Neutrophil (primary cell): ENCODE results near the gene DMWD.

ENCODE experiments used
- H3K27ac ChIP-seq: fragments of 200-600 bp; sonication (generic); 2 replicates; pipeline ENCODE4 v1.5.1; 2016; ENCODE audit warnings: mild to moderate bottlenecking, moderate library complexity
- H3K27me3 ChIP-seq: fragments of 200-600 bp; sonication (generic); 2 replicates; pipeline ENCODE4 v1.6.0; 2016; ENCODE audit warnings: mild to moderate bottlenecking
- H3K36me3 ChIP-seq: fragments of 200-600 bp; sonication (generic); 2 replicates; pipeline ENCODE4 v1.5.1; 2017
- H3K4me1 ChIP-seq, 2 experiments: fragments of 200-600 bp in 1 of 2; sonication (generic) in 1 of 2; 1 replicate in 1 of 2; 2 replicates in 1 of 2; pipeline versions ENCODE4 v1.5.1 to v1.6.1; 2013 to 2016; ENCODE audit warnings: low read depth in 1 of 2, low read length in 1 of 2, mild to moderate bottlenecking in 1 of 2, moderate library complexity in 1 of 2; ENCODE audit not compliant: control insufficient read depth in 1 of 2, insufficient read depth in 1 of 2
- H3K4me3 ChIP-seq, 2 experiments: fragments of 200-600 bp in 1 of 2; sonication (generic) in 1 of 2; 1 replicate in 1 of 2; 2 replicates in 1 of 2; pipeline ENCODE4 v1.5.1; 2013 to 2016; ENCODE audit warnings: low read depth in 1 of 2, low read length in 1 of 2, mild to moderate bottlenecking in 1 of 2, moderate library complexity in 1 of 2
- H3K9me3 ChIP-seq: fragments of 200-600 bp; sonication (generic); 2 replicates; pipeline ENCODE4 v1.5.1; 2016
- TF ChIP-seq, protein P1 (sequence below): fragments of 200-600 bp; sonication (generic); IDR thresholded peaks from 2 replicates; pipeline ENCODE4 v1.5.1; 2016; ENCODE audit warnings: antibody characterized with exemption

The DMWD gene

DNA sequence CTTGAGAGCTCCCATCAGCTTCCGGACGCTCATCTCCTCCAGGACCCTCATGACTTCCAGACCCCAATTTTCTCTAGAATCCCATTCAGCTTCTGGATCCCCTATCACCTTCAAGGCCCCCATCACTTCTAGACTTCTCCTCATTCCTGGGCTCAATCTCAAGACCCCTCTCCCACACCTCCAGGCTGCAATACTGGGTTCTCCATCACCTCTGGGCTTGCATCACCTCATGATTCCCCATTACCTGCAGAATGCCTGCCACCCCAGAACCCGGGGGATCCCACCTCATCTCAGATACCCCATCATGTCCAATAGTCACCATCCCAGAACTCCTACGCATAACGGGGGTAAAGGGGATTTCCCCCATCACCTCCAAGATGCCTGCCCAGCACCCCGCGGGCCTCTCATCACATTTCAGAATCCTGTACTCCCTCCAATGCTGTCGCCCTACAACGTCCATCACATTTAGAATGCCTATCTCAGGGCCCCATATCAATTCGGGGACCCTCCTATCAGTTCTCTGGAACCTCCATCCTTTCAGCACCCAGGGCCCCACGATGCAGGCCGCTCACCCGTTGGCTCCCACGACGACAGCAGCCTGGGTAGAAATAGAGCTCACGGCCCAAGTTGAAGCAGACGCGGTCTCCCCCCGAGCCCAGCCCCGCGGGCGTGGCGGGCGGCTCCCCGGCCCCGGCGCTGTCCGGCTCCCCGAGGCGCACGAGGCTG lies 738 bp downstream of the DMWD start:
- Histone ChIP-seq H3K27me3 (peaks cover 89% of the 10 kb centered on the region), H3K4me3 (peak overlapping the region; percentile 32 to 57), H3K4me1 (peaks cover 21 to 33% of the 10 kb centered on the region in 2 experiments), H3K36me3 (no peaks in the 10 kb centered on the region), H3K9me3 (no peaks in the 10 kb centered on the region), H3K27ac (peak overlapping the region; percentile 45)
- TF ChIP-seq, protein P1, sequence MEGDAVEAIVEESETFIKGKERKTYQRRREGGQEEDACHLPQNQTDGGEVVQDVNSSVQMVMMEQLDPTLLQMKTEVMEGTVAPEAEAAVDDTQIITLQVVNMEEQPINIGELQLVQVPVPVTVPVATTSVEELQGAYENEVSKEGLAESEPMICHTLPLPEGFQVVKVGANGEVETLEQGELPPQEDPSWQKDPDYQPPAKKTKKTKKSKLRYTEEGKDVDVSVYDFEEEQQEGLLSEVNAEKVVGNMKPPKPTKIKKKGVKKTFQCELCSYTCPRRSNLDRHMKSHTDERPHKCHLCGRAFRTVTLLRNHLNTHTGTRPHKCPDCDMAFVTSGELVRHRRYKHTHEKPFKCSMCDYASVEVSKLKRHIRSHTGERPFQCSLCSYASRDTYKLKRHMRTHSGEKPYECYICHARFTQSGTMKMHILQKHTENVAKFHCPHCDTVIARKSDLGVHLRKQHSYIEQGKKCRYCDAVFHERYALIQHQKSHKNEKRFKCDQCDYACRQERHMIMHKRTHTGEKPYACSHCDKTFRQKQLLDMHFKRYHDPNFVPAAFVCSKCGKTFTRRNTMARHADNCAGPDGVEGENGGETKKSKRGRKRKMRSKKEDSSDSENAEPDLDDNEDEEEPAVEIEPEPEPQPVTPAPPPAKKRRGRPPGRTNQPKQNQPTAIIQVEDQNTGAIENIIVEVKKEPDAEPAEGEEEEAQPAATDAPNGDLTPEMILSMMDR: no peak

GRCh38 chr19:45790942-45791341 lies 1.7 kb downstream of the DMWD start:
- peaks cover 21 to 33% of the 10 kb centered on the region in 2 experiments for H3K4me1 ChIP-seq
- peak overlapping the region; percentile 32 to 57 for H3K4me3 ChIP-seq
- peaks cover 89% of the 10 kb centered on the region for H3K27me3 ChIP-seq
- TF ChIP-seq, protein P1: no peak
- no peaks in the 10 kb centered on the region for H3K9me3 ChIP-seq
- no peak overlapping the region for H3K27ac ChIP-seq
- peaks cover 6% of the 10 kb centered on the region for H3K36me3 ChIP-seq

DNA sequence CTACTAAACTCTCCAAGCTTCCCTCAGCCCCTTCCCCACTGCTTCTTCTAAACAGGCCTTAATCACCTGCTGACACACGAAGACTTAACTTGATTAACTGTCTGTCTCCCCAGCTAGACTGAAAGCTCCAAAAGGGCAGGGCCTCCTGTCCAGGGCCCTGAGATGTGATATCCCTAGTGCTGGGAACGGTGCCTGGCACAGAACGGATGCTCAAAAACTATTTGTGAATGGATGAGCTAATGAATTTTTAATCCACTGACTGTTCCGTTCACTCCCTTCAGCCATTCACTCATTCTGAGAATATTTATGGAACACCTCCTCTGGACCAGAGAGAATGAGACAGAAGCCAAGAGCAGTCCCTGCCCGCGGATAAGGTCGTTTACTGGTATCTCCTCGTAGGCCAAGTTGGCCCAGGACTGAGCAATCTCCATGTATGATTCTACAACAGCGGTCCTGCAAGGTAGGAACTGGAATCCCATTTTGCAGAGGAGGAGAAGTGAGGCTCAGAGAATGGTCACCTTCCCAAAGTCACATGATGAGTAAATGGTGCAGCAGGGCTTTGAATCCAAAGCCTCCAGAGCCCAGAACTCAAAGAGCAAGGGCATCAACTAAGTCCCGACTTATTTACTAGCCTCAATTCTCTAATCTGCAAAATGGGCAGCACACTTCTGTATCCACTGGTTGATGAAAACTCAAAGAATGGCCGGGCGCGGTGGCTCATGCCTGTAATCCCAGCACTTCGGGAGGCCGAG lies 3.4 kb downstream of the DMWD start:
- TF ChIP-seq, protein P1: no peak
- Histone ChIP-seq H3K27ac (no peak overlapping the region), H3K27me3 (peaks cover 89% of the 10 kb centered on the region), H3K4me3 (no peak overlapping the region), H3K9me3 (no peaks in the 10 kb centered on the region), H3K4me1 (peaks cover 21 to 33% of the 10 kb centered on the region in 2 experiments), H3K36me3 (peaks cover 12% of the 10 kb centered on the region)

GRCh38 chr19:45786533-45786894 lies 6.1 kb downstream of the DMWD start:
- Histone ChIP-seq H3K4me1 (peaks cover 14 to 16% of the 10 kb centered on the region in 2 experiments), H3K9me3 (no peaks in the 10 kb centered on the region), H3K27ac (no peak overlapping the region), H3K4me3 (no peak overlapping the region), H3K36me3 (peaks cover 12% of the 10 kb centered on the region), H3K27me3 (peaks cover 89% of the 10 kb centered on the region)
- TF ChIP-seq, protein P1: no peak

DNA sequence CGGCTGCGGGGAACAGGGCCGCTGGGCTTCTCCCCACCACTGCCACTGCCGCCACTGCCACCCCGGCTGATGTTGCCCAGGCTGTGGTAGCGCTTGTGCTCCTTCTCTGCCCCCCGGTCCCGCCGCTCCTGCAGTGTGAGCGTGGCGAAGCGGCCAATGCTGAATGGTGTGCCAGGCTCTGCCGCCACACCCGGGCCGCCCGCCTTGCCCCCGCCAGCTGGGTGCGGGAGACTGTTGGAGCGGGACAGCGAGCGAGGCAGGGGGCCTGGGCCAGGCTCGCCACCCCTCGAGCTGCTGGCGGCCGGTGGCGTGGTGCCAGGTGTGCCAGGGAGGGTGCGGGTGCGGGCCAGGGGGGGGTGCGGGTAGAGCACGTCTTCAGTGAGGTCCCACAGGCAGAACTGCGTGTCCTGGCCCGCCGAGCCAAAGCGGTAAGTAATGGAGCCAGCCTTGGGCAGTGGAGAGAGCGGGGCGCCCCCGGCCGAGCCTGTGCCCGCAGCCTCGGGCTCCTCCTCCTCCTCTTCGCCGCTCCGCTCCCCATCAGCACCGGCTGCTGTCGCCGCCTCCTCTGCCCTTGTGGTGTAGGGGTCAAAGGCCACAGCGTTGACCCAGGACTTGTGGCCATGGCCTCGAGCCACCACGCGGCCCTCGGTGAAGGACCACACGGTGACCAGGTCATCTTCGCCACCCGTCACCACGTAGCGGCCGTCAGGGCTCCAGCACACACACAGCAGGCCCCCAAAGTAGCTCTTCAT lies 6.7 kb downstream of the DMWD start:
- peaks cover 12% of the 10 kb centered on the region for H3K36me3 ChIP-seq
- no peaks in the 10 kb centered on the region for H3K9me3 ChIP-seq
- TF ChIP-seq, protein P1: no peak
- peaks cover 8 to 10% of the 10 kb centered on the region in 2 experiments for H3K4me1 ChIP-seq
- H3K27ac ChIP-seq: no peak overlapping the region
- no peak overlapping the region for H3K4me3 ChIP-seq
- H3K27me3 ChIP-seq: peaks cover 94% of the 10 kb centered on the region
